HG02885 (cell line): Measurements from ENCODE around the gene SYNE2.
"Not testable (repeated sequence)": the region's sequence is repeated elsewhere in the genome, so short reads cannot be mapped to it uniquely, and the experiment has no call there.

Experiments
- ATAC-seq: cut with Tn5 transposase; IDR thresholded peaks from one replicate; pipeline ENCODE4 v1.9.1; 2021; ENCODE audit warnings: mild to moderate bottlenecking; ENCODE audit not compliant: unreplicated experiment, poor library complexity

The SYNE2 gene

DNA sequence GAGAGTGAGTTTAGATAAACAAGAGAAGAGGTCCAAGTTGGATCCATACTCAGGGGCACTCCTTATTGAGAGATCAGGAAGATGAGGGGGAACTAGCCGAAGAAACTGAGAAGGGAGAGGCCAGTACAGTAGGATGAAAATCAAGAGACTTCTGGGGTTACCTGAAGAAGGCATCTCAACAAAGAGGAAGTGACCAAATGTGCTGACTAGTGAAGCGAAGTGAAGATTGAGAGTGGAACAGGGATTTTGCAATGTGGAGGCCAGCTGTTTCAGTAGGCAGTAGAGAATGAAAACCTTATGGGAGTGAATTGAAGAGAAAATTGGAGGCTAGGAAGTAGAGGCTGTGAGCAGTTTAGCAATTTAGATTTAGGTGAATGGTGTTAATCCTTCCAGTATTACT, 153.0 kb downstream of the SYNE2 start:
- ATAC-seq: no peak

DNA sequence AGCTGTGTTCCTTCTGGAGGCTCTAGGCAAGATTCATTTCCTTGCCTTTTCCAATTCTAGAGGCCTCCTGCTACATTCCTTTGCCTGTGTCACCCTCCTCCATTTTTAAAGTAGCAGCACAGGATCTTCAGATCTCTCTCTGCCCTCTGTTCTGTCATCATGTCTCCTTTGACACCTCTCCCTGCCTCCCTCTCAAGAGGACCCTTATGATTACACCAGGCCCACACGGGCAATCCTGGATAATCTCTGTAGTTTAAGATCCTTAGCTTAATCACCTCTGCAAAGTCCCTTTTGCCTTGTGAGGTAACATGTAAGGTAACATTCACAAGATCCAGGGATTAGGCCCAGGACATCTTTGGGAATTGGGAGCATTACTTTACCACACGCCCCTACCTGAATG, 155.2 kb downstream of the SYNE2 start:
- no peak for ATAC-seq

DNA sequence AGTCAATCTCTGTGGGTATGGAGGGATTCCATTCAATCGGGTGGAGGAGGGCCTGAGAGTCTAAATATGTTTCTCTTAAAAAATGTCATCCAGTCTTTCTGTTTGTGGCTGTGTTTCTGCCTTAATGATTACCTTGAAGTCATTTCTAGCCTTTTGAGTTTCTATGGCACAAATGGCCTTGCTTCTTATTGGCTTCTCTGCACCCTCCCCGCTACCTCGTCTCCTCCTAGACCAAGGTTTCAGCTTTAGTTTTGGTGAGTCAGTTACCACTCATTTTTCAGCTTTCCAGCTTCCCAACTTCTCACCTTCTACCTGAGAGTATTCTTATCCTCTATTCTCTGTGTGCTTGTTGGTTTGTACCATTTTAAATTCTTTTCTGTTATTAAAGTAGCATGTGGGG, 159.2 kb downstream of the SYNE2 start:
- no peak for ATAC-seq

GRCh38 chr14:64012720-64013119, 159.9 kb downstream of the SYNE2 start:
- ATAC-seq: no peak

- no peak for ATAC-seq
Measured at GRCh38 chr14:64025479-64025878, 172.7 kb downstream of the SYNE2 start.

DNA sequence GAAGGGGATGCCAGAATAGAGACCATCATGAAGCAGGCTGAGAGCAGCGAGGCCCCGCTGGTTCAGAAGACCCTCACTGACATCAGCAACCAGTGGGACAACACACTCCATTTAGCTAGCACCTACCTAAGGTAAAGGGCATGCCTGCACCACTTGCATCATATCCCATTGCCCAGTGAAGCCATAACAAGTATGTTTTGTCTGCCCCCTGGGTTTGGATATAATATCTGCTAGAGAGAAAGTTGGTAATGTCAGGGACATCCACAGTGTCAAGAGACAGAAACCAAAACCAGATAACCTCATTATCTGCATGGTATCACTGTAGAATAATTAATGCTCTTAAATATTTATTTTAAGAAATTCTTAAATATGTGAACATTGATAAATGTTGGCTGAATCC, 173.8 kb downstream of the SYNE2 start:
- ATAC-seq: no peak

DNA sequence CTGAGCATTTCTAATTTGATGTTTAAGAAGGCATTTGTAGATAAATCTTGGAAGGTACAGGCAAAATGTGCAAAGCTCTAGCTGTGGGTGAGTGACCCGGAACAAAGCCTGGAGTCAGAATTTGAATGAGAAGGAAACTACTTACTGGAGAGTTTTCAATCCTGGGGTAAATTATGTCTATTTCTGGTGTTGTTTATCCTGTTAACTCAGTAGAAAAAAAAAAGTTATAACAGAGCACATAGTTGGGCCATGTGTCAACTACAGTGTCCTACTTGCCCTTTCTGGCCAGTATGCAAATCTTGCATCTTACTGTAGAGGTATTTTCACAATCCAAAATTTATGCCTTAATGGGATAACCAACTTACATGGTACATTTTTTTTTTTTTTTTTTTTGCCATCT, 182.3 kb downstream of the SYNE2 start:
- ATAC-seq: no peak

DNA sequence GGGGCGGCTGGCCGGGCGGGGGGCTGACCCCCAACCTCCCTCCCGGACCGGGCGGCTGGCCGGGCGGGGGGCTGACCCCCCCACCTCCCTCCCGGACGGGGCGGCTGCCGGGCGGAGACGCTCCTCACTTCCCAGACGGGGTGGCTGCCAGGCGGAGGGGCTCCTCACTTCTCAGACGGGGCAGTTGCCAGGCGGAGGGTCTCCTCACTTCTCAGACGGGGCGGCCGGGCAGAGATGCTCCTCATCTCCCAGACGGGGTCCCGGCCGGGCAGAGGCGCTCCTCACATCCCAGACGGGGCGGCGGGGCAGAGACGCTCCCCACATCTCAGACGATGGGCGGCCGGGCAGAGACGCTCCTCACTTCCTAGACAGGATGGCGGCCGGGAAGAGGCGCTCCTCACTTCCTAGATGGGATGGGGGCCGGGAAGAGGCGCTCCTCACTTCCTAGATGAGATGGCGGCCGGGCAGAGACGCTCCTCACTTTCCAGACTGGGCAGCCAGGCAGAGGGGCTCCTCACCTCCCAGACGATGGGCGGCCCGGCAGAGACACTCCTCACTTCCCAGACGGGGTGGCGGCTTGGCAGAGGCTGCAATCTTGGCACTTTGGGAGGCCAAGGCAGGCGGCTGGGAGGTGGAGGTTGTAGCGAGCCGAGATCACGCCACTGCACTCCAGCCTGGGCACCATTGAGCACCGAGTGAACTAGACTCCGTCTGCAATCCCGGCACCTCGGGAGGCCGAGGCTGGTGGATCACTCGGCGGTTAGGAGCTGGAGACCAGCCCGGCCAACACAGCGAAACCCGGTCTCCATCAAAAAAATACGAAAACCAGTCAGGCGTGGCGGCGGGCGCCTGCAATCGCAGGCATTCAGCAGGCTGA, 185.3 kb downstream of the SYNE2 start:
- not testable (repeated sequence) for ATAC-seq

GRCh38 chr14:64038841-64039542, 186.2 kb downstream of the SYNE2 start:
- no peak for ATAC-seq

- ATAC-seq: no peak
Measured at GRCh38 chr14:64040044-64040443, 187.2 kb downstream of the SYNE2 start.

GRCh38 chr14:64043296-64043695, 190.5 kb downstream of the SYNE2 start:
- ATAC-seq: not testable (repeated sequence)

DNA sequence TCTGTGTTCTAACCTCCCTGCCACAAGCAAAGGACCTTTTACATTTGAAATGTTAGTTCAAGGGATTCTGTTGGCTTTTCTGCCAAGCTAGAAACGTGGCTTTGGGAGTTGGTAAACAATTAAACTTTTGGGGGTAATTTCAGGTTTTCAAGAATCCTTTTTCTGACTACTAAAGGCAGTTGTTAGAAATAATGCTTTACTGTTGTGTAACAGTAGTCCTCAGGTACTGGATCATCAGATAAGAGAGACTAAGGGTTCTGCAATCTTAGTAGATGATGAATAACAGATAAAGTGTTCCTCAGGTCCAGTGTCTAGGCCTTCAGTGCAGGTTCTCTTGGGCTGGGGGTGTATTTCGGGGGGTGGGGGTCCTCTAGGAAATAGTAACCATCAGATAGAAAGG, 192.3 kb downstream of the SYNE2 start:
- ATAC-seq: no peak

DNA sequence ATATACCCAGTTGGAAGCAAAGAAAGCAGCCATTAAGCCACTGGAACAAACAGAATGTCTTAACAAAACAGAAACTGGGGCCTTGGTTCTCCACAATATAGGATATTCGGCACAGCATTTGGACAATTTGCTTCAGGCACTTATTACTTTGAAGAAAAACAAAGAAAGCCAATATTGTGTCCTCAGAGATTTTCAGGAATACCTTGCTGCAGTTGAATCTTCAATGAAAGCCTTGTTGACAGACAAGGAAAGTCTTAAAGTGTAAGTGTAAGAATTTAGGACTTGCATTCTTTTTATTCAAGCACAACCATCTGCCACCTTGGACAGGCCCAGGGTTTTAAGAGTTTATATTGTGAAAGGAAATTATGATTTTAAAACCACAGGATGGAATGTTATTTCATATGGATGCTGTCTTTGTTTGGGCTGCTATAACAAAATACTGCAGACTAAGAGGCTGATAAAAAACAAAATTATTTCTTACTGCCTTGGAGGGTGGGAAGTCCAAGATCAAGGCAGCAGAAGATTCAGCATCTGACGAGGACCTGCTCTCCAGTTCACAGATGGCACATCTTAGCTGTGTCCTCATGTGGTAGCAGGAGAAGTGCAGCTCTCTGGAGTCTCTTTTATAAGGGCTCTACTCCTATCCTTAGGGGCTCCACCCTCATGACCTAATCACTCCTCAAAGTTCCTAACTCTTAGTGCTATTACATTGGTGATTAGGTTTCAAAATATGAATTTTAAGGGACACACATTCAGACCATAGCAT, 197.0 kb downstream of the SYNE2 start:
- no peak for ATAC-seq

GRCh38 chr14:64053694-64054669, 201.2 kb downstream of the SYNE2 start:
- ATAC-seq: no peak

DNA sequence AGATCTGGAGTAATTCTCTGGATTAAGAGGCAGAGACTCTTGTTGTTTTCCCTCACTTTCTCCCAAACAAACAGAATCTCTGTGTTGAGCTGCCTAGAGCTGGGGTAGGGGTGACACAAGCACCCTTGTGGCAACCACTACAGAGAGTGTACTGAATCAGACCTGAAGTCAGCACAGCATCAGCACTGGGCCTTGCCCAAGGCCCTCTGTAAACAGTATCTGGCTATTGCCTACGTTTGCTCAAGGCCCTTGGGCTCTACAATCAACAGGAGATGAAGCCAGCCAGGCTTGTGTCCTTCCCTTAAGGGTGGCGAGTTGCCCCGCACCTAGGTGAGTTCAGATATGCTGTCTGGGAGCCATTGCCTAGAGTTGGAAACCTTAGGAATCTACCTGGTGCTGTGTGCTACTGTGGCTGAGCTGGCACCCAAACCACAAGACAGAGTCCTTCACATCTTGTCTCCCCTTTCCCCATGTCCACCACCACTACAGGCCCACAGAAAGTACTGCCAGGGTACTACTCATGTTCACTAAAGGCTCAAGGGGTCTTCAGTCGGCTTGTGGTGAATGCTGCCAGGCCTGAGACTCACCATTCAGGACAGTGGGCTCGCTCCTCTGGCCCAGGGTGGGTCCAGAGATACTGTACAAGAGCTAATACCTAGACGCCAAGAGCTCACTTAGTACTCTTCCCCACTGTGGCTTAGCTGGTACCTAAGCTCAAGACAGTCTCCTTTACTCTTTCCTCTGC, 206.8 kb downstream of the SYNE2 start:
- ATAC-seq: no peak

- ATAC-seq: no peak
Measured at GRCh38 chr14:64060199-64060545, 207.4 kb downstream of the SYNE2 start.

GRCh38 chr14:64060648-64061096, 207.9 kb downstream of the SYNE2 start:
- no peak for ATAC-seq

- ATAC-seq: no peak
Measured at GRCh38 chr14:64061115-64061514, 208.3 kb downstream of the SYNE2 start.

GRCh38 chr14:64061706-64062105, 208.9 kb downstream of the SYNE2 start:
- no peak for ATAC-seq
